Thyroid gland (tissue), 4 donors: ENCODE data around the gene LYRM1.

Source experiments
- POLR2A ChIP-seq, 2 donors: fragments of 450-650 bp; IDR thresholded peaks; one replicate each; pipeline ENCODE4 v1.6.1; 2017; ENCODE audit warnings: antibody characterized with exemption in 2 of 2, mild to moderate bottlenecking in 2 of 2, moderate library complexity in 1 of 2
- TF ChIP-seq, protein P1 (sequence below), 6 experiments: fragments of 200-600 bp in 3 of 6; fragments of 450-650 bp in 3 of 6; sonication (generic) in 3 of 6; IDR thresholded peaks; one replicate each; pipeline ENCODE4 v1.5.1; 2016 to 2019; ENCODE audit warnings: antibody characterized with exemption in 6 of 6, mild to moderate bottlenecking in 2 of 6, inconsistent platforms in 1 of 6, moderate library complexity in 1 of 6

DNA sequence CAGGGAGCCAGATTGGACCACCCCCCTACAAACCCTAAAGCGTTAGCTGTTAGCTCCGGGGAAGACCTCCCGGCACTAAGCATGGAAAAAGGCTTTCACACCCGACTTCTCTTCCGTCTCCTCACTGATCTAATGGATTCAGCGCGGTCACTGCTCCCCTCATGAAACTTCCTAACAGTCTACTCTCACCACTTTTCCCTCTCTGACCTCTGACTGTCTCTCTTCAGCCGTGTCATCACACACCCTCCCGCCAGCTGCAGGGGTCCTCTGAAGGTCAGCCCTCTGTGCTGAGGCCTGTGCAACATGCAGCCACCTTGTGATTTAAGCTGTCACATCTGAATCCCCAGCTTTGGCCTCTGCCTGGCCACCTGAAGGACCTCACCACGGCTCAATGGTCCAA lies 15.7 kb downstream of the LYRM1 start:
- TF ChIP-seq, protein P1, sequence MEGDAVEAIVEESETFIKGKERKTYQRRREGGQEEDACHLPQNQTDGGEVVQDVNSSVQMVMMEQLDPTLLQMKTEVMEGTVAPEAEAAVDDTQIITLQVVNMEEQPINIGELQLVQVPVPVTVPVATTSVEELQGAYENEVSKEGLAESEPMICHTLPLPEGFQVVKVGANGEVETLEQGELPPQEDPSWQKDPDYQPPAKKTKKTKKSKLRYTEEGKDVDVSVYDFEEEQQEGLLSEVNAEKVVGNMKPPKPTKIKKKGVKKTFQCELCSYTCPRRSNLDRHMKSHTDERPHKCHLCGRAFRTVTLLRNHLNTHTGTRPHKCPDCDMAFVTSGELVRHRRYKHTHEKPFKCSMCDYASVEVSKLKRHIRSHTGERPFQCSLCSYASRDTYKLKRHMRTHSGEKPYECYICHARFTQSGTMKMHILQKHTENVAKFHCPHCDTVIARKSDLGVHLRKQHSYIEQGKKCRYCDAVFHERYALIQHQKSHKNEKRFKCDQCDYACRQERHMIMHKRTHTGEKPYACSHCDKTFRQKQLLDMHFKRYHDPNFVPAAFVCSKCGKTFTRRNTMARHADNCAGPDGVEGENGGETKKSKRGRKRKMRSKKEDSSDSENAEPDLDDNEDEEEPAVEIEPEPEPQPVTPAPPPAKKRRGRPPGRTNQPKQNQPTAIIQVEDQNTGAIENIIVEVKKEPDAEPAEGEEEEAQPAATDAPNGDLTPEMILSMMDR (IDR thresholded peaks at IDR 0.05), result no peak
- no peak for TF ChIP-seq POLR2A (IDR thresholded peaks at IDR 0.05)
